NCI-H1105 treated with DMSO at 0.1 percent for 48 hours (cell line): Measurements from ENCODE around the gene ACADL.
A peak's percentile ranks its signal among the peaks of the same experiment; 100 is the strongest.

Experiments
- DNase-seq: peaks from one replicate; lab custom pipeline; 2025; lab: John Stamatoyannopoulos, UW

ACADL gene

GRCh38 chr2:210170446-210171303 lies 54.6 kb downstream of the ACADL start:
- peak; percentile 88 for DNase-seq

GRCh38 chr2:210170196-210170445 lies 55.1 kb downstream of the ACADL start:
- DNase-seq = no peak

GRCh38 chr2:210169516-210170195 lies 55.6 kb downstream of the ACADL start:
- DNase-seq = no peak

GRCh38 chr2:210167227-210167626 lies 58.0 kb downstream of the ACADL start:
- no peak for DNase-seq

DNA sequence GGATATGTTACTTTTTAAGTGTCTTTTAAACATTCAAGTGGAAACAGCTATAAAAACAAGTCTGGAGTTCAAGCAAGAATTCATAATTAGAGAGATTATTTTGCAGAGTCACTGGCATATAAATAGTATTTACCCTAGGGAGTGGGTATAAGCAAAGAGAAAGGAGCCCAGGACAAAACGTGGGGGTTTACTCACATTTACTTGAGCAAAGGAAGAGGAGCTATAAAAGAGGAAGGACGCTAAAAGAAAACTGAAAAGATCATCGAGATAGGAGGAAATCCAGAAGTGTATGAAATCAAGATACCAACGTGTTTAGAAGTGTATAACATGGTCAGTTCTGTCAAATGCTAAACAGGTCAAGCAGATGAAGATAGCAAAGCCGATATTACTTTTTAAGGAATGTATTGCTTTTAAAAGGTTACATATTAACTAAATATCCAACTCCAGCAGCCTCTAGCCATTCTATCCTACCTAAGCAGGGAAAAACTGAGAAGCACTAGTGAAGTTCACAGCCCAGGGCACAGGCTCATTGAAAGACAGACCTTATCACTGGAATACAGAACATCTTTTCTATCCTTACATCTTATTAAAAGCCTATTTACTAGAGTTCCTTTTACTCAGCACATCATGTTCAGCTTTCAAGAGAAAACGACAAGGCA lies 62.7 kb downstream of the ACADL start:
- no peak for DNase-seq

DNA sequence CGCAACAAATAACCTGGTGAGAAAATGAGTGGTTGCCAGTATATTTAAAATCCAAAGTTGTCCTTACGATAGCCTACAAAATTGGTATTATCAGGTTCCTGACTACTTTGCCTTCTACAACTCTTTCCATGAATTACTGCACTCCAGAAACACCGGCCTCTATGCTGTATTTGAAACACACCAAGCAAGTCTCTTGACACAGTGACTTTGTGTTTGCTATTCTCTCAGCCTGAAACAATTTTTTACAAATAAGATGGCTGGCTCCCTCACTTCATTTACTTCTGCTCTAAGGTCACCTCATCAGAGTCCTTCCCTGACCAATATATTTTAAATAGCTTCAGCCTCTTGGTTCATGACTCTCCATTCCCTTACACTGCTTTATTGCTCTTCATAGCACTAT lies 66.2 kb downstream of the ACADL start:
- DNase-seq = no peak

GRCh38 chr2:210158236-210158635 lies 67.0 kb downstream of the ACADL start:
- no peak for DNase-seq

DNA sequence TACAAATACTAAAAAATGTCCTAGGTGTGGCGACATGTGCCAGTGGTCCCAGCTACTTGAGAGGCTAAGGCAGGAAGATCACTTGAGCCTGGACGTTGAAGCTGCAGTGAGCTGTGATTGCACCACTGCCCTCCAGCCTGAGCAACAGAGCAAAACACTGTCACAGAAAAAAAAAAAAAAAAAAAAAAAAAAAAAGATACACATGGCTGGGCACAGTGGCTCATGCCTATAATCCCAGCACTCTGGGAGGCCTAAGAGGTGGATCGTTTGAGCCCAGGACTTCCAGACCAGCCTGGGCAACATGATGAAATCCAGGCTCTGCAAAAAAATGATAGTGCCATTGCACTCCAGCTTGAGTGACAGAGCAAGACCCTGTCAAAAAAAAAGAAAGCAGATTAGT lies 67.7 kb downstream of the ACADL start:
- DNase-seq = no peak

DNA sequence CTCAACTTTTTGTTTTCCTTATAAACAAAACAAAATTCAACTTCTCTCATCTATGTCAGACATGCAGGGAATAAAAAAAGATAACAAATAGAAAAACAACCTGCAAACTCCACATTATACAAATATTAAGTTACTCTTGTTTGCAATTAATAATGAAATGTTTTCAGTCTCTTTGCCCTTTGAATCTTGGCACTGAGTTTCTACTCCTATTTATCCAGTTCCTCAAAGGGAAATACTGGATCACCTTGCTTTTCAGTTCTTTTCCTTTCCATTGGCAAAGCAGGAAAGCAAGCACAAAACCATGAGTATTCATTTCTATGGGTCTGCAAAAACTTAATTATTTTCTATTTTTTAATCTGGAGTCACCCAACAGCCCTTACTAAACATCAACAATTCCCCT lies 77.6 kb downstream of the ACADL start:
- no peak for DNase-seq
